ENCODE measurements around the gene NTM.

NTM gene

DNA sequence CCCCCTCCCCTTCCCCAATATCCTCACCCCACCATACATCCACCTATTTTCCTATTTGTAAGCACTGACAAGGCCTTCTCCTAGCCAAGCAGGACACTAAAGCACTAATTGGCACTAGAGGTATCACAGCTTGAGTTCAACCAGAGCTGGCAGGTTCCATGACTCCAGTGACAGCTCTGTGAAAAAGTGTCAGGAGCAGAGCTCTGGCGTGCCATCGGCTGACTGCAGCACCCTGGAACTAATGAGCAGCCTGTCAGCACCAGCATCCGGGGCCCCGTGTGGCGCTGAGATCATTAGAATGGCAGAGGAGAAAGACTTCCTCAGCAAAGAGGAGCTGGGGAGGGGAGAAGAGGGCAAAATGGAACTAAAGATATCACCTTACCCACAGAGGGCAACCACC, 847.4 kb downstream of the NTM start:
- no peak for DNase-seq (ENCODE audit: low read depth)

- peak; percentile 13 for DNase-seq (ENCODE audit: low read depth)
Measured at GRCh38 chr11:132220474-132220873, 850.1 kb downstream of the NTM start.

DNA sequence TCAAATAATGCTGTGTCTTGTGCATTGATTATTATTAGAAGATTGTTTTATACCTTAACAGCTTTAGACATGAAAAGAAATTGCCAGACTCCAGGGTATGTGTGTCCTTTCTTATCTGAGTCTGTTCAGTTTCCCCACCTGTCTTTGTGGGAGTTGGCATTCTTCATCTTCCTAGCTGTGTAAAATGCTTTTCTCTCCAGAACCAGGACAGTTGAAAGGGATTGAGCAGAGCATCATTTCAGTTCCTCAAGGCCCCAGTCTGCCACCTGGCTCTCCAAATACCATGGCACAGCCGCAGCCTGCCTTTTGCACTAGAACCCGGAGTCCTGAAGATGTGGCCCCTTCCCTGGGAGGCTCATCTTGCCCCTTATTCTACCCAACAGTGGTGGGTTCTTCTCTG, 851.9 kb downstream of the NTM start:
- no peak for DNase-seq (ENCODE audit: low read depth)

DNA sequence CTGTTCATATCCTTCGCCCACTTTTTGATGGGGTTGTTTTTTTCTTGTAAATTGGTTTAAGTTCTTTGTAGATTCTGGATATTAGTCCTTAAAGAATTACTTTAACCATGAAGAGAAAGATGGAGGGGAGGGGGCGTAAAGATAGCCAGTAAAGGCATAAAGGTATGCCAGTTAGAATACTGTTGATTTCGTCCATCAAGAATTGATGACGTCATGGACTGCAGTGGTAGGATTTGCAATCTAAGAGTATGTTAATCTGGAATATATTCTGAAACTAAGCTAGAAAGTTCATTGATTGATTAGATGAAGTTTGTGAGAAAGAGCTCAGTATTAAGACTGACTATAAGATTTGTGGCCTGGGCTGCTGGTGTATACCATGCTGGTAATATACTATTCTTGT, 856.1 kb downstream of the NTM start:
- no peak for DNase-seq (ENCODE audit: low read depth)

DNA sequence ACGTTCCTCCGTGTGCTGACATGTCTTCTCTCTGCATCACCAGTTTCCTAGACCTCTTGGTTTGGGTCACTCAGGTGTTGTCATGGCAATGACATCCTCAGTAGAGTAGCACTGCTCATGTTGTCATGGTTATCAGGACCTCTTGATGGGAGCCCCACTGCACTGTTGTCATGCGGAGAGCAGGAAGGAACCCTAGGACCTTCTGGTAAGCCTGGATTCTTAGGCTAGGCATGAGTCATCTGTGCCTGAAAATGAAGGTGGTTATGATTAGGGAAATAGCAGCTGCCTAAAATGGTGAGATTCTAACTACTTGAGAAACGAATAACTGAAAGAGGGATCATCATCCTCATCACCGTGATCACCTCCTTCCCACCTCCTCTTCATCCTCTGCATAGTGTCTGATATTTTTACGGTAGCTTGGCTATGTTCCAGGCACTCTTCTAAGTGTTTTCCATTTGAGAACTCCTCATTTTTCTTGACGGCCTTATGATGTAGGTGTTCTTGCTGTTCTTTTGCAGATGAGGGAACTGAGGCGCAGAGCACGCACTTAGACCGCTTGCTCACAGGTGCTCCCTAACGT, 858.4 kb downstream of the NTM start:
- DNase-seq (ENCODE audit: low read depth), result no peak

GRCh38 chr11:132231656-132232347, 861.4 kb downstream of the NTM start:
- DNase-seq (ENCODE audit: low read depth), result no peak

DNA sequence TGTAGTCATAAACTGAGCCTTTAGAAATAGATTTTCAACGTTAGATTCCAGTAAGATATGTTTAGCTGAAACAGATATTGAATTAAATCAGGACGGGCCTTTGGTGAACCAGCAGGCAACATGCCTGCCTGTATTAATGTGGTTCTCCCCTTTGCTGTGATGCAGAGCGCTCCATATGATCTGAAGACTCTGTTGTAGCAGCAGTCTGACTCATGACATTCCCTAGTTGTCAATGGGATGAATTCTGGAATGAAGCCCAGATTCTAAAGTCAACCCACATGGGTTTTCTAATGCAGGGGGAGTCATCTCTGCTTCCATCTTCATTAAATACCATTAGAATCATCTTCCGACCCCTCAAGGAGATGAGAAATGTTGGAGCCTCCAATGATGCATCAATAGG, 864.5 kb downstream of the NTM start:
- DNase-seq (ENCODE audit: low read depth), result no peak

DNA sequence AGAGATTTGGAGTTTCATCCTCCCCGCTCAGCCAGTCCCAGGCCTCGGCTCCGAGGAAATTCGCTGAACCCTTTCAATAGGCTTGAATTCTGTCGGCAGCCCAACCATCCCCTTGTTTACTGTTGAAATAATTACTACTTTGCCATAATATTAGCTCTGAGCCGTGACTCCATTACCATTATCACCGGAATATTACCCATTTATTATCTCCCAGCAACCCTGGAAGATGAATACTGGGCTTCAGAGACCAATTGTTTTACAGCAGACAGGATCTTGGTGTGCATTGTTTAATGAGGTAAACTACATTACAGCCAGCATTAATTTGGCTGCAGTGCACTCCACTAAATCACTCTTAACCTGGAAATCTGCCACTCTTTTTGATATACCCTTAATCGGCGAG, 867.4 kb downstream of the NTM start:
- DNase-seq (ENCODE audit: low read depth), result no peak

DNA sequence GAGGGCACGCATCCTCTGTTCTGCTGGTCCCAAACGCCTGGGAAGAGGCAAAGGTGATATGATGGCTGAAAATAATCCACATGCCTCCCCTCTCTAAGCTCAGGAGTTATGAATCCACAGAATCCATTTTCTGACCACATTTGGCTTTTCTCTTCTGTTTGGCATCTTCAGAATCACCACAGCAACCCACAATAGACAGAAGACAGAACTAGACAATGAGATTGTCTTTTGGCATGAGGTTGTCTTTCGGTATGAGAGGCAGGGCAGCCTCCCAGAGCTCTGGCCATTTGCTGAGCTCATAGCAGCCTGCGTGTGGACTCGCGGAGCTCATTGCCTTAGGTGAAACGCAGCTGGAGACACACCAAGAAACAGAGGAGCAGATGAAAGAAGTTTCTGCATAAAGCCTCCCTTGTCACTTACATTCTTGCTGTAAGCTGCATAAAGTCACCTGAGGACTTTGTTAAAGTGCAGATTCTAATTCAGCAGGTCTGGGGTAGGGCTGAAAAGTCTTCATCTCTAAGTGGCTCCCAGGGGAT, 868.0 kb downstream of the NTM start:
- DNase-seq (ENCODE audit: low read depth), result no peak

GRCh38 chr11:132240374-132240773, 870.0 kb downstream of the NTM start:
- no peak for DNase-seq (ENCODE audit: low read depth)

DNA sequence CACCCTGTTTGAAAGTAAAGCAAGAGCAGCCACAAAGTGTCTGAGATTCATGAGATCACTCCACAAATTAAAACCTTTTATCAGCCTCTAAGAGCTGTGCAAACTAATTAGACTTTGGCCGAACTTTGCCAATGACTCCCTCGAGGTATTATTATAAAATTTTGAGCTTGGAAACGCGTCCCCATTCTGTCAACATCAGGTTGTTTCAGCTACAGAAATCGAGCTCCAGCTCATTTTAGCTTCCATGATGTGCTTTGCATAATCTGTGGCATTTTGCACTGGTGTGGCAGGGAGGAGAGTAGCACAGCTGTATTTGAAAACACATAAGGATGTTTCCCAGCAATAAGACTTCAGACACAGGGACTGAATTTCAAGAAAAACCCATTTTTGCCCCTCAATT, 872.2 kb downstream of the NTM start:
- no peak for DNase-seq (ENCODE audit: low read depth)

DNA sequence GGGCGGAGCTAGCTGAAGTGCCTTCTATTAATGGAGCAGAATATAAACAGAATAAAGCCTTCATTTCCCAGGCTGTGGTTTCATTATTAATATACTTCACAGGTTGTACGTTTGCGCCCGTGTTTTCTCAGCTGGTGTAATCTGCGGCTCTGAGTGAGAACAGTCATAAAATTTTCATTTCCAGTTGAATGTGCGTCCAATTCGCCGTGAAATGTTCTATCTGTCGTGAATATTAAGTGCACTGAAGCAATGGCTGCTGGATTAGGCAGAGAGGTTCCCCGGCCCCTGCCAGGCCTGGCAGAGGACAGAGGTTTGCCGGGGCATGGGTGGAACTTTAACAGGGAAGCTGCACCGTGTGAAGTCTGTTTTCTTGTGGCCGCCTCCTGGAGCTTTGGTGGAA, 874.4 kb downstream of the NTM start:
- DNase-seq (ENCODE audit: low read depth), result no peak

DNA sequence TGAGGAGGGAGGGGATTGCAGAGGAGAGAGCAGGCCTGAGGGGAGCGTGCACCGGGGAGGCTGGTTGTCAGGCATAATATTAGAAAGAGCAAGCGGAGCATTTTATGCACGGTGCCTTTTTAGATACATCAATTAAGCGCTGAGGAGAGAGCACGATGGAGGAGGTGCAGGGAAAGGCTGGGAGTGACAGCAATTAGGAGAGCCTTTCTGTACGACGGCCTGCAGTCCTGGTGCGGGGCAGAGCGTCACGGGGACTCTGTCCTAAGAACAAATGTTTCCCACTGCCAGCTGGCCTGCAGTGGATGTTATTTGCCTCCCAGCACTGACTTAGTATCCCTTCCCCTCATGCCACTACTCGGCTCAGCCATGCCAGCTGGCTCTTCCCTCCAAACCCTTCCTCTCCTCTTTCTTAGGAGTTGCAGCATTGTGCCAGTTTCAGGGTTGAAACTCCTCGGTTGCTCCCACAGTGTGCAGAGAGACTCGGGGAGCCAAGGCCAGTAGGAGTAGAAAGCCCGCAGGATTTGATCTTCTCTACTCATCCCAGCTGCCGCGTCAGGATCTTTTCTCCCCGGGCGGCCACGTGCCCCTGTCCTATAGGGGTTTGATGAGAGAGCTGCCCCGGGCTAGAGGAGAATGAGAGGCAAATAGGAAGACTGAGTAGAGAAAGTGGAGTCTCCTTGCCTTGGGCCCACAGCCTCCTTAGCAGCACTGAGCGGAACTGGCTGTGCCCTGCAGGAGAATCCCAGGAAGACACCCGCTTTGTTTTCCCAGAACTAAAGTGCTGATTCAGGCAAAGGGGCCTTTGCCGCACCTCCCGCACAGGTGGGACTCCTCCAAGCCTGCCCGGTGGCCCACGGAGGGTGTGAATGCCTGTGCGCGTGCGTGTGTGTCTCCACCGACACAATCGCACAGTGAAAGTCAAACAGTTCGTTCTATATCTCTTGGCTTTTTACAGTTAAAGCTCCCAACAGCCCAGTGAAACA, 875.3 kb downstream of the NTM start:
- no peak for DNase-seq (ENCODE audit: low read depth)

DNA sequence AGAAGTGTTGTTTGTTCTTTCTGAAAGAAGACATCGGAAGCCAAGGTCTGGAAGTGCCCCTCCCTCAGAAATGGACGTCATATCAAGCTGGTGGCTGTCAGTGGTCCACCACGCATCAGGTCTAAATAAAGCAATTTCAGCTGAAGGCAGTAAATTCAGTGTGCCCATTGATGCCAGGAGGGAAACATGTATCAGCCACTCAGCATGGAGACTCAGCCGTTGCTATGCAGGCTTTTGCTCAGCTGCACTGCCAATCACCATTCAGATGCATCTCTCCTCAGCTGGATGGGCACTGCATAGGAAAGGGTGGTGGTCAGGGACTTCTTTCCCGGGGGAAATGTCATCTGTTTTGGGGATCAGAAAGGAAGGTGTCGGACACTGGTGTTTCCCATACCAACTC, 878.2 kb downstream of the NTM start:
- DNase-seq (ENCODE audit: low read depth), result no peak

GRCh38 chr11:132249256-132249655, 878.8 kb downstream of the NTM start:
- DNase-seq (ENCODE audit: low read depth), result no peak

- no peak for DNase-seq (ENCODE audit: low read depth)
Measured at GRCh38 chr11:132251061-132251460, 880.6 kb downstream of the NTM start.

DNA sequence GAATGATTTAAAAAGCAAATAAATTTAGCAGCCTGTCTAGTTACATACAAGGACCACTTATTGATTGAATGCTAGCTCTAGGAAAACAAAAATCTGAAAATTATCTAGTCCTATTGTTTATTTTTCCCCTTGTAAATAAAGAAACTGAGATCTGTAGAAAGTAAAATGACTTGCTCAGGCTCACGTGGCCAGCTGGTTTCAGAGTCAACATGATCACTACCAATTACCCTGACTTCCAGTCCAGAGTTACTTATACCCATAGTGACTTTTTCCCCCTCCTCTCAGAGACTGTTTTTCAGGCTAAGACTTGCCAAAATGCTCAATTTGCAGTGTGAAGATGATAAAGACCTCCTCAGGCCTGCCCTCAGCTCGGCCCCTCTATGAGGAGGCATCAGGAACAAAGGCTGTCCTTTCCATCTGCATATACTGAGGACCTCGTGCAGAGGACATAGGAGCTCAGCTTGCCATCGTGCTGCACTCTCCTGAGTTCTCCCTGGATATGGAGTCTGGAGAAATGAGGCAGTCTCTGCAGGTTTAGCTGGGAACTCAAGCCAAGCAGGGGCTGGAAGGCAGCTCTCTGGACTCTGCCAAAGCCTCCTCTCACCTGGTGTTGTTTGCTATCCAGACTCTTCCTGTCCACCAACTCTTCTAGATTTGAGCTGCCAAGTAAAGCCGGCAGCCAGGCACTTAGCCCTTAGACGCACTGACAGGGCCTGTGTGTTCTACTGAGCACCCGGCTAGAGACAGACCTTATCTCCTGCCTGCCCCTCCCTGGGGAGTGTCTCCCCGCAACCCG, 883.3 kb downstream of the NTM start:
- DNase-seq (ENCODE audit: low read depth), result no peak

GRCh38 chr11:132254906-132255305, 884.5 kb downstream of the NTM start:
- no peak for DNase-seq (ENCODE audit: low read depth)

DNA sequence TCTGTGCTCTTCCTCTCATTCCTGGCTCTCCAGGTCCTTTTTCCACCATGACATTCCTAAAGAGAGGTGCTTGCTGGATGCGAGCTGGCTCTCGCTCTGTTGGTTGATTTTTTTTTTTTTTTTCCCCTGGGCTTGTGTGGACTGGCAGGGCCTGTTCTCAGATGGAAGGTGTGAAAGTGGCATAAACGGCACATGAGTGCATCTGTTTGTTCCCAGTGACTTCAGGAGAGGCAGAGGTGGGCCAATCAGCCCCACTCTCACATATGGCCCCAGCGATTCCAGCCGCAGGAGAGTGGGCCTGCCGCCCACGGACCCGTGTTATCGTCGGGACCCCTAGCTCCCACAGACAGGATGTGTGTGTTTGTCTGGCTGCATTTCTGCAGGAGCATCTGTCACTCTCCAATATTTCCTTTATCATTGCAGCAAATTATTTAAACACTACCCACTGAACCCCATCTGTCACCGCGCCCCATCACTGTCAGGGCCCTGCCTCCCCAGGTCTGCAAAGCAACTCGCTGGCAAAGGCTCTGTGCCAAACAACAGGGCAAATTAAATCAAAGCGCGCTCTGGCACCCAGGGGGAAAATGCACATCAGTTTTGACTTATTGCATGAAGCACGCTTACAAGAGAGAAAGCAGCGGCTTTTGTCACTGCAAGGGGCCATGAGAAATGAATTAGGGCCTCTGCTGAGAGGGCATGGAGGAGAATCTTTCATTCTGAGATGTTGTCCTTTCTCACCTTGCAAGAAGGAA, 886.3 kb downstream of the NTM start:
- DNase-seq (ENCODE audit: low read depth), result no peak

DNA sequence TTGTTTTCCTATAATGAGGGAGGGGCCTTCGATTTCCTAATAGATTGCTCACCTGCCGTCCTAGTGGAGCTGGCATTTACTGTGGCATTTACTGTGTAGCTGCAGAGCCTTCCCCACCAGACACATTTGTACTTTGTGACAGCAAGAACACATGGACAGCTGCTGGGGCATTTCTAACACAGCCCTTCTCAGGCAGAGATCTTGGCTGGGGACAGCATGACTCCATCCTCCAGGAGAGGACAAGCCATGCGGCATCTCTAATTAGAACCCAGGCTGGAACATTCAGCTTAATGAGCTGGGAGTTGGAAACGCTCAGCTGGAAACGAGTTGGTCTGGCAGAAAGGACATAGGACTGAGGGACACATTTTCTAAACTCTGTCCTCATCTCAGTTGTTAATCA, 887.5 kb downstream of the NTM start:
- no peak for DNase-seq (ENCODE audit: low read depth)

DNA sequence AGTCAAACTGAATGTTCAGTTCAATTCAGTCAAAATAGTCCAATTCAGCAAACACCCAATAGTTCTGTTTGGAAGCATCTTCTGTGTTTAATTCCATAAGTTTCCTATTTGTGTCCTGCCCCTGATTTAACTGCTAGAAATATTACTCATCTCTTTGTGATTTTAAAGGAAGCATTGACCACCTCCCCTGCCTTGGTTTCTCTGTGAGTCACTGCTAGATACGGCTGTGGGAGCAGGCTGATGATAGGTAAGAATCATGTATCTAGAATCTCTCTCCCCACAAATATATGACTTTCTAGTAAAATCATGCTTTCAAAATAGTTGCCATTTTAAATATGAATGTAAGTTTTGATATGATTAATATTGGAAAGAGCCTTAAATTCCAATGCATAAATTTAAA, 888.5 kb downstream of the NTM start:
- DNase-seq (ENCODE audit: low read depth), result peak; percentile 1

Measured in amniotic epithelial cell (primary cell).